ENCODE measurements around the gene ISCA2. TPM values are rescaled to one million over a fixed set of nuclear protein-coding genes. Genes with fewer than 3 reads are reported as not detected.

The ISCA2 gene
- total and polyA plus RNA-seq, 2 donors (not counting 1 experiment from before 2014, with no cell fraction given) = 14.1 to 28.3 TPM

GRCh38 chr14:74527736-74528280 is 34.2 kb downstream of the ISCA2 start:
- H3K27me3 Mint-ChIP-seq = peaks cover 12% of the 10 kb centered on the region
- Histone ChIP-seq H3K4me2 (replicated peaks; ENCODE audit: low read depth, low read length, poor library complexity, severe bottlenecking) (no peak overlapping the region), H3K4me3 (ENCODE audit: control extremely low read depth in 1 of 5, extremely low read depth in 1 of 5, insufficient read depth in 1 of 5, low read depth in 2 of 5, low read length in 4 of 5) (no peak overlapping the region), H3K27me3 (replicated peaks in 1 of 4; ENCODE audit: control extremely low read depth in 1 of 4, control insufficient read depth in 3 of 4, insufficient read depth in 4 of 4, low read length in 3 of 4) (no peaks in the 10 kb centered on the region), H3K4me1 (ENCODE audit: control insufficient read depth in 2 of 2, insufficient read depth in 2 of 2, low read length in 2 of 2) (peaks cover 7 to 10% of the 10 kb centered on the region in 2 donors), H3K9me3 (ENCODE audit: control extremely low read depth in 1 of 3, control insufficient read depth in 2 of 3, insufficient read depth in 1 of 3, low read length in 2 of 3) (no peaks in the 10 kb centered on the region), H3K9ac (ENCODE audit: low read length) (no peak overlapping the region), H3K79me2 (ENCODE audit: control insufficient read depth, insufficient read depth, low read length) (no peaks in the 10 kb centered on the region), H2AFZ (ENCODE audit: insufficient read depth, low read depth, low read length, poor library complexity, severe bottlenecking) (no peak overlapping the region), H3K27ac (ENCODE audit: low read length in 2 of 2) (no peak overlapping the region), H3K36me3 (replicated peaks in 1 of 2; ENCODE audit: control extremely low read depth in 1 of 2, control insufficient read depth in 1 of 2, extremely low read depth in 1 of 2, insufficient read depth in 2 of 2, low read length in 1 of 2) (no peaks in the 10 kb centered on the region), H4K20me1 (ENCODE audit: control insufficient read depth, insufficient read depth, low read length, poor library complexity, severe bottlenecking) (no peaks in the 10 kb centered on the region)
- H3K4me1 Mint-ChIP-seq = peaks cover 15% of the 10 kb centered on the region
- H3K4me3 Mint-ChIP-seq = no peak overlapping the region
- CTCF ChIA-PET = no interaction called here
- POLR2A ChIA-PET = no interaction called here
- intact Hi-C loops (cut with micrococcal nuclease) = no loop called here
- no peak overlapping the region for H3K27ac Mint-ChIP-seq
- ATAC-seq (ENCODE audit: low read depth) = no peak
- DNase-seq = no peak
- no peak for TF ChIP-seq CTCF (IDR thresholded peaks at IDR 0.05)
- no peak for TF ChIP-seq EZH2 (IDR thresholded peaks at IDR 0.05; ENCODE audit: borderline replicate concordance, insufficient read depth, low read depth, low read length, poor library complexity, severe bottlenecking)
- no peaks in the 10 kb centered on the region for H3K9me3 Mint-ChIP-seq (ENCODE audit: insufficient read depth)
- 93% methylated on average over 6 of the region's 10 CpGs for WGBS (ENCODE audit: insufficient coverage)

- ATAC-seq (ENCODE audit: low read depth) = no peak
- ChIA-PET POLR2A (no interaction called here), CTCF (no interaction called here)
- Mint-ChIP-seq H3K4me3 (no peak overlapping the region), H3K27me3 (peaks cover 8% of the 10 kb centered on the region), H3K4me1 (peaks cover 15% of the 10 kb centered on the region), H3K9me3 (ENCODE audit: insufficient read depth) (no peaks in the 10 kb centered on the region), H3K27ac (no peak overlapping the region)
- Histone ChIP-seq H2AFZ (ENCODE audit: insufficient read depth, low read depth, low read length, poor library complexity, severe bottlenecking) (no peak overlapping the region), H3K9ac (ENCODE audit: low read length) (no peak overlapping the region), H3K36me3 (replicated peaks in 1 of 2; ENCODE audit: control extremely low read depth in 1 of 2, control insufficient read depth in 1 of 2, extremely low read depth in 1 of 2, insufficient read depth in 2 of 2, low read length in 1 of 2) (no peaks in the 10 kb centered on the region), H4K20me1 (ENCODE audit: control insufficient read depth, insufficient read depth, low read length, poor library complexity, severe bottlenecking) (no peaks in the 10 kb centered on the region), H3K27me3 (replicated peaks in 1 of 4; ENCODE audit: control extremely low read depth in 1 of 4, control insufficient read depth in 3 of 4, insufficient read depth in 4 of 4, low read length in 3 of 4) (no peaks in the 10 kb centered on the region), H3K4me3 (ENCODE audit: control extremely low read depth in 1 of 5, extremely low read depth in 1 of 5, insufficient read depth in 1 of 5, low read depth in 2 of 5, low read length in 4 of 5) (no peak overlapping the region), H3K4me2 (replicated peaks; ENCODE audit: low read depth, low read length, poor library complexity, severe bottlenecking) (no peak overlapping the region), H3K4me1 (ENCODE audit: control insufficient read depth in 2 of 2, insufficient read depth in 2 of 2, low read length in 2 of 2) (peaks cover 7 to 10% of the 10 kb centered on the region in 2 donors), H3K9me3 (ENCODE audit: control extremely low read depth in 1 of 3, control insufficient read depth in 2 of 3, insufficient read depth in 1 of 3, low read length in 2 of 3) (no peaks in the 10 kb centered on the region), H3K79me2 (ENCODE audit: control insufficient read depth, insufficient read depth, low read length) (no peaks in the 10 kb centered on the region), H3K27ac (ENCODE audit: low read length in 2 of 2) (no peak overlapping the region)
- intact Hi-C loops (cut with micrococcal nuclease) = no loop called here
- no peak for TF ChIP-seq EZH2 (IDR thresholded peaks at IDR 0.05; ENCODE audit: borderline replicate concordance, insufficient read depth, low read depth, low read length, poor library complexity, severe bottlenecking)
- TF ChIP-seq CTCF (IDR thresholded peaks at IDR 0.05) = no peak
- 98% methylated on average over 14 of the region's 14 CpGs for WGBS (ENCODE audit: insufficient coverage)
- no peak for DNase-seq
Measured at GRCh38 chr14:74528406-74528805, 34.8 kb downstream of the ISCA2 start.
